ENCODE measurements around the gene CPM. TPM values are rescaled to one million over a fixed set of nuclear protein-coding genes. Genes with fewer than 3 reads are reported as not detected.

Gene CPM
- total and polyA plus RNA-seq, 2 donors (not counting 3 experiments of a cell fraction or from before 2014, with no cell fraction given): not detected

GRCh38 chr12:68855111-68855510 lies 77.9 kb downstream of the CPM start:
- Histone ChIP-seq H3K9me1 (replicated peaks; ENCODE audit: control insufficient read depth, extremely low read depth, insufficient read depth, low read length) (no peaks in the 10 kb centered on the region), H3K4me1 (ENCODE audit: control insufficient read depth, extremely low read depth, insufficient read depth, low read length) (no peaks in the 10 kb centered on the region), H3K27ac (ENCODE audit: insufficient read depth, low read depth, low read length) (no peak overlapping the region), H3K36me3 (ENCODE audit: control insufficient read depth in 2 of 2, extremely low read depth in 1 of 2, insufficient read depth in 2 of 2, low read length in 2 of 2) (no peaks in the 10 kb centered on the region), H3K4me3 (replicated peaks in 1 of 3; ENCODE audit: insufficient read depth in 1 of 3, low read depth in 1 of 3, low read length in 3 of 3) (no peak overlapping the region), H3K27me3 (ENCODE audit: control insufficient read depth in 2 of 2, insufficient read depth in 2 of 2, low read length in 2 of 2) (peaks cover 4 to 12% of the 10 kb centered on the region in 2 experiments), H4K20me1 (replicated peaks; ENCODE audit: control insufficient read depth, extremely low read depth, insufficient read depth, low read length) (no peaks in the 10 kb centered on the region), H3K79me2 (ENCODE audit: control insufficient read depth, insufficient read depth, low read length) (no peaks in the 10 kb centered on the region), H2AFZ (ENCODE audit: low read depth, low read length) (no peak overlapping the region), H3K9ac (replicated peaks; ENCODE audit: extremely low read depth, insufficient read depth, low read length) (no peak overlapping the region), H3K4me2 (ENCODE audit: insufficient read depth, low read length) (no peak overlapping the region), H3K9me3 (replicated peaks; ENCODE audit: control insufficient read depth, insufficient read depth, low read length) (no peaks in the 10 kb centered on the region)
- DNase-seq (ENCODE audit: low read depth, low spot score) (no peak), FAIRE-seq (no peak)
- dilution Hi-C loops (cut with MboI; ENCODE audit: extremely low pct_ligation_motif_present, low sequenced_read_pairs) (no loop called here), intact Hi-C loops (cut with micrococcal nuclease) (no loop called here)
- POLR2A ChIA-PET: no interaction called here
- CTCF ChIA-PET: interaction anchor here (0.9 kb wide), 1 partner anchor 299 kb away, joined by 4 read pairs; no protein-coding TSS in a partner anchor
- TF ChIP-seq POLR2A (IDR thresholded peaks at IDR 0.05; ENCODE audit: low read depth, low read length): no peak
- no peak for TF ChIP-seq GATA2 (IDR thresholded peaks at IDR 0.05; ENCODE audit: insufficient read depth, insufficient read length, low read depth, low read length)
- no peak for TF ChIP-seq FOS (IDR thresholded peaks at IDR 0.05; ENCODE audit: borderline replicate concordance, insufficient read depth, low read length)
- no peak for TF ChIP-seq EZH2 (IDR thresholded peaks at IDR 0.05; ENCODE audit: borderline replicate concordance, low read depth, low read length, severe bottlenecking)
- no peak for TF ChIP-seq POLR2AphosphoS5 (IDR thresholded peaks at IDR 0.05; ENCODE audit: insufficient read depth, low read depth, low read length)
- TF ChIP-seq, protein P1, sequence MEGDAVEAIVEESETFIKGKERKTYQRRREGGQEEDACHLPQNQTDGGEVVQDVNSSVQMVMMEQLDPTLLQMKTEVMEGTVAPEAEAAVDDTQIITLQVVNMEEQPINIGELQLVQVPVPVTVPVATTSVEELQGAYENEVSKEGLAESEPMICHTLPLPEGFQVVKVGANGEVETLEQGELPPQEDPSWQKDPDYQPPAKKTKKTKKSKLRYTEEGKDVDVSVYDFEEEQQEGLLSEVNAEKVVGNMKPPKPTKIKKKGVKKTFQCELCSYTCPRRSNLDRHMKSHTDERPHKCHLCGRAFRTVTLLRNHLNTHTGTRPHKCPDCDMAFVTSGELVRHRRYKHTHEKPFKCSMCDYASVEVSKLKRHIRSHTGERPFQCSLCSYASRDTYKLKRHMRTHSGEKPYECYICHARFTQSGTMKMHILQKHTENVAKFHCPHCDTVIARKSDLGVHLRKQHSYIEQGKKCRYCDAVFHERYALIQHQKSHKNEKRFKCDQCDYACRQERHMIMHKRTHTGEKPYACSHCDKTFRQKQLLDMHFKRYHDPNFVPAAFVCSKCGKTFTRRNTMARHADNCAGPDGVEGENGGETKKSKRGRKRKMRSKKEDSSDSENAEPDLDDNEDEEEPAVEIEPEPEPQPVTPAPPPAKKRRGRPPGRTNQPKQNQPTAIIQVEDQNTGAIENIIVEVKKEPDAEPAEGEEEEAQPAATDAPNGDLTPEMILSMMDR (IDR thresholded peaks at IDR 0.05; ENCODE audit: extremely low read depth in 1 of 2, insufficient read depth in 1 of 2, low read depth in 1 of 2, low read length in 2 of 2): no peak
- TF ChIP-seq MYC (IDR thresholded peaks at IDR 0.05; ENCODE audit: low read depth, low read length): no peak
- TF ChIP-seq, protein P2, sequence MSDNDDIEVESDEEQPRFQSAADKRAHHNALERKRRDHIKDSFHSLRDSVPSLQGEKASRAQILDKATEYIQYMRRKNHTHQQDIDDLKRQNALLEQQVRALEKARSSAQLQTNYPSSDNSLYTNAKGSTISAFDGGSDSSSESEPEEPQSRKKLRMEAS (IDR thresholded peaks at IDR 0.05; ENCODE audit: insufficient read depth, insufficient read length): no peak
- no peak for TF ChIP-seq JUN (IDR thresholded peaks at IDR 0.05; ENCODE audit: borderline replicate concordance, insufficient read depth, insufficient read length, low read depth)
- BruUV-seq (replicated peaks): no TSS peak
